AML-193 (cell line): ENCODE measurements around the gene GPR12.
"Not testable (repeated sequence)": the region's sequence is repeated elsewhere in the genome, so short reads cannot be mapped to it uniquely, and the experiment has no call there.

Experiments used
- DNase-seq, 2 experiments: peaks; one replicate each; lab custom pipeline; 2025; lab: John Stamatoyannopoulos, UW

Gene GPR12

GRCh38 chr13:26747706-26748105 is 12.9 kb downstream of the GPR12 start:
- DNase-seq: no peak

DNA sequence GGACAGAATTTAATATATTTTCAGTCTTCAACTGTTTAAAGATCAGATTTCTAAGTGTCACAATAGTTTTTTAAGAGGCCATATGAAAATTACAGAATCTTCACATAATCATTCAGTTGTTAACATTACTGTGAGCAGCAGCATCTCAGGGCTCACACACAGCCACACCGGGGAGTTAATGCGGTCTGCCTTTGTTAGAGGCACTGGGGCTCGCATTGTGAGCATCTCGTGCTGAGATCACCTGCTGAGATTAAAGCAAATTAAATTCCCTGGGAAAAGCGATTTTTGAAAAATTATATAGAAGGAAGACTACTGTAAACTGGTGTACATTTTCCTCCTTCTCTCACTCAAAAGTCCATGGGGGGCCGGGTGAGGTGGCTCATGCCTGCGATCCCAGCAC is 16.6 kb downstream of the GPR12 start:
- DNase-seq: no peak

- DNase-seq: no peak
Observed at GRCh38 chr13:26742691-26743358, 17.8 kb downstream of the GPR12 start.

- no peak for DNase-seq
Observed at GRCh38 chr13:26735677-26736076, 24.9 kb downstream of the GPR12 start.

GRCh38 chr13:26727633-26728032 is 33.0 kb downstream of the GPR12 start:
- no peak for DNase-seq

GRCh38 chr13:26727122-26727521 is 33.5 kb downstream of the GPR12 start:
- DNase-seq: no peak

GRCh38 chr13:26726684-26727083 is 33.9 kb downstream of the GPR12 start:
- DNase-seq: no peak

DNA sequence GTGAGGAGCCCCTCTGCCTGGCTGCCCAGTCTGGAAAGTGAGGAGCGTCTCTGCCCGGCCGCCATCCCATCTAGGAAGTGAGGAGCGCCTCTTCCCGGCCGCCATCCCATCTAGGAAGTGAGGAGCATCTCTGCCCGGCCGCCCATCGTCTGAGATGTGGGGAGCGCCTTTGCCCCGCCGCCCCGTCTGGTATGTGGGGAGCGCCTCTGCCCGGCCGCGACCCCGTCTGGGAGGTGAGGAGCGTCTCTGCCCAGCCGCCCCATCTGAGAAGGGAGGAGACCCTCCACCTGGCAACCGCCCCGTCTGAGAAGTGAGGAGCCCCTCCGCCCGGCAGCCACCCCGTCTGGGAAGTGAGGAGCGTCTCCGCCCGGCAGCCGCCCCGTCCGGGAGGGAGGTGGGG is 37.0 kb downstream of the GPR12 start:
- not testable (repeated sequence) for DNase-seq

DNA sequence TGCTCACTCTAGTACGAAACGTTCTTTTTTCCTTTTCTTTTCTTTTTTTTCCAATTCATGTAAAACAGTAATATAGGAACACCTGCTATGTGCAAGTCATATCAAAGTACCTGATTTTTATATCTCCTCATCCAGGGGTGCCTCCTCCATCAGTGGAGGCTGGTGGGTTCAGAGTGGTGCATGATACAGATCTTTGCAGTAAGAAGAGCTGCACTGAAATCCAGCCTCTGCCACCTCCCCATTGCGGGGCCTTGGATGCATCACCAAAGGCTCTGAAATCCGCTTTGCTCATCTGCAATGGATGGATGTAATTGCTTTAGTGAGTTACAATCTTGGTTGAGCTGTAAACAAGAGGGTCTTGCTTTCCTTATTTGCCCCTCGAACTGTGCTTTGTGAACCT is 38.3 kb downstream of the GPR12 start:
- DNase-seq: no peak

DNA sequence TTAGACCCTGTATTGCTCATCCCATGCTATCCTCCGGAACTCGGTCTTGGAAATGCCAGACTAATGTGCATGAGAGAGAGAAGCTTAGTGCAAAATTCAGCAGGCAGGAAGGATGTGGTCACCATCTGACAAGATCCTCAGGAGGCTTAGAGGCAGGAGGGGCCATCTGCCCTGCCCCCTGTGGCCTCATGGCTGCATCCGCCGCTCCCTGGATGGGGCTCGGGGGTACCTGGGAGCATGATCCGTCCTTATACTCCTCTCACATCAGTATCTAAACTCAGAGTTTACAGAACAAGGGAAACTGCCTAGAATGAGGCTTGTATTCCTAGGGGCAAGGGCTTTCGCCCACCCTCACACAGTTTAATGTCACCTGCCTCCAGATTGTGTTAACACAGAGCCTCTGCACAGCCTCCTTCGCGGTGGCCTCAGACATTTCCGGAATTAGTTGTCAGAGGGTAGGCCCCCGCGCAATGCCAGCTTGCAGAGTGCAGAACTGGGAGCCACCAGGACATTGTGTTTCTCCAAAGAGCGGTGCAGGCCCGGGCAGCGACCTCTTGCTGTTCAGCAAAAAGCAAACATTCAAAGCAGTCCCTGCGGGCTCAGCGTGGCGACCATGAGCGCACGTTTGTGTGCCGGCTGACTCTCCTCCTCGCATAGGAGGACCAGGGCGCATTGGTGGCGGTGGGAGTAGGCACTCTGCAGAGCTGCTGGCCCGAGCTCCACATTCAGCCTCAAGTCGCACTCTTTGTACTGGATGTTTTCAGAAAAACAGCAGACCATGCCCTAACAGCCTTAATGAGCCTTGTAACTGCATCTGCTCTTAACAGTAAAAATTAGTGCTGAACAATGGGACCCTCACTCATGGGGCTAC is 39.1 kb downstream of the GPR12 start:
- peak; percentile 91 to 92 for DNase-seq

DNA sequence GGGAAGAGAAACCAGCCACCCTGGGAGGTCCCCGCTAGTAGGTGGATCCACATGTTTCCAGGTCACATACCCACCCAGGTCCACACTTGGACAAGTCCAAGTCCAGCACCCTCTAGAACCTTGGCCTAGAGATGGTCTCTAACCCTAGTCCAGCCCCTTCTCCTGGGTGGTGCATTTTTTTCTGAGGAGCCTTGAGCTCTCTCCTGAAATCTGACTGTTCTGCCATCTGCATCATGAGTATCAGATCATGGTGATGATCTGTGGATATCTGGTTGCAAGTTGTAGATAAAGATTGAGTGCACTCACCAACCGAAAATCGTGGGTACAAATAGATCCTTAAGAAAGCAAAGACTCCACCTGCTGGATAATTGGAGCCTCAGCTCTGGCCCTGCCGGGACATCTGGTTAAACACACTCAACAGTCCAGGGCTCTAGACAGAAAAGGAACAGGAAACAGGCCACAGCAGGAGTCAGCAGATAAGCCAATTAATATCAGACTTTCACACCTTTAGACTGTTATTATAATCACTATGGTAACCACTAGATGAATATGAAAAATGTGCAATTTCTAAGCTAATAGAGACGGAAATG is 41.1 kb downstream of the GPR12 start:
- DNase-seq: peak; percentile 76 to 80

DNA sequence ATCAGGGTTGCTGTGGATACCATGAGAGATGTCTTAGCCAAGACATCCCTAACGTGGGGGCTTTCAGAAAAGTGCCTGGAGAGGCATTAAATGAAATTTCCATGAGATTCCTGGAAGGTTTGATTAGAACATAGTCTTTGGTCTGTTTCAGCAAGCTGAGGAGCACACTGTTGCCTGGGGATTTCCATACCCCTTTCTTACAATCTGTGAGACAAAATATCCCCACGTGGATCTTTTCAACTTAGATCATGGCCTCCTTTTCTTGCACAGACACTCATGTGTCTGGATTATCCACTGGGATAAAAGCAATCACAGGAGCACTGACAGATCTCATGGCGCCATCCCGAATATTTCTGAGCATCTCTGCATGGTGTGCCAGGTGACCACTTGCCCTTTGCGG is 41.7 kb downstream of the GPR12 start:
- DNase-seq: no peak

DNA sequence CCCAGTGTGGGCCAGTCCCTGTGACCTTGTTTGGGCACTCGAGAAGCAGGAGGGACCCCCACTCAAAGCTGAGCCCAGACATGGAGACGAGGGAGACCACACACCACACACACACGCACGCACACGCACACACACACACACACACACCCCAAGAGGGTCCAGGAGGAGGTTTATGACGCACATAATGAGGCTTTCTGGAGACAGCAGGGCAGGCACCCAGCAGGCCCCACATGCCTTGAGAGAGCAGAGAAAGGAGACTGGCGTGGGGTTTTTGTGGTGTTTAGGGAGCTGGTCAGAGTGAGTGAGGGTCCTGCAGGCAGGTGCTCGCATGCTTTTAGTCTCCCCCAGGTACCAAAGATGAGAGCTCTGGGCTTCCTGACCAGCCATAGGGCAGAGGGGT is 42.4 kb downstream of the GPR12 start:
- DNase-seq: no peak

DNA sequence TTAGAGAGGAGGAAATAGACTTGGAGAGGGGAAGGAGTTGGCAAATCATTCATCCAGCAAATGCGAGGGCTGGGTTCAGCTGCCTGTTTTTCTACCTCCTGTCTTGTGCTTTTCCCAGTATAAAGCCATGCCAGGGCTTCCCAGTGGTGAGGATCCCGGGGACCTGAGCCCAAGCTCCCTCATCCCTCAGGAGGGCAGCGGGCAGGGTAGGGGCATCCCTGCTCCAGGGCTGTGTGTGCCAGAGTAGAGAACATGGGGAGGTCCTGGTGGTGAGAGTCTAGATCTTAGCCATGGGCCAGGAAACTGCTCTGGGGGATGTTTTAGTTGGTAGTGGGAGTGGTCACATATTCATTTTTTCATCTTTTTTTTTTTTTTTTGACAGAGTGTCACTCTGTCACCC is 43.6 kb downstream of the GPR12 start:
- DNase-seq: no peak

- DNase-seq: no peak
Observed at GRCh38 chr13:26713341-26713740, 47.2 kb downstream of the GPR12 start.

- DNase-seq: no peak
Observed at GRCh38 chr13:26711211-26711610, 49.4 kb downstream of the GPR12 start.

DNA sequence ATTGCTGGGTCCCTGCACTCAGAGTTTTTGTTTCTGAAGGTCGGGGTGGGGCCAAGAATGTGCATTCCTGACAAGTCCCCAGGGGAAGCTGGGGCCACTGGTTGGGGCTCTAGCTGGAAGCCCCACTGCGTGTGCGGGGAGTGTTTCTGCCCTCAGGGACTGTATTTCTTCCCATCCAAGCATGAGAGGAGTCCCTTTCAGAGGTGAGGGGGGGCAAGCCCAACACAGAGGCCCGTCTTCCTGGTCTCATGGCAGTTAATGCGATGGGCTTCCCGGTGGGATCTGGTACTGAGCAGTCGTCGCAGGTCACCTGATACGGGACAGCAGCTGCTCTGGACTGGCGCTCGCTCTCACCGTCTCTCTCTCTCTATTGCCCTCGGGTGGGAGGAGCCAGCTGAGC is 50.4 kb downstream of the GPR12 start:
- no peak for DNase-seq

DNA sequence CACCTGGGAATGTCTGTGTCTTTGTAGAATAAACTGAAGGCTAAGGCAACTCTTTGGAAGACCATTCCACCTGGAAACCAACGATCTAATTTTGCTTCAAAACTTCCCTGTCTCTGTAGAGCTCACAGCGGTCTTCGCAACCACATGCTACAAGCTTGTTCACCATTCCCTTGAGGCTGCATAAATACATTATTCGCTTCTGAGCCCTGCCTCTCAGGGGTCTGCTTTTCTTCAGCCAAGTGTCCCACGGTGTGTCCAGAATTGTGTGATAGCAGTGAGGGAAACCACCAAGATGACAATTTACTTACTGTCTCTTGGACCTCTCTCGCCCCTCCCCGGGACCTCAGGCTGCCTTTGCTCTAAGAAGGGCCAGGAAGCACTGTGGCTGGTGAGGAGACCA is 51.1 kb downstream of the GPR12 start:
- no peak for DNase-seq

GRCh38 chr13:26708007-26708297 is 52.6 kb downstream of the GPR12 start:
- no peak for DNase-seq

DNA sequence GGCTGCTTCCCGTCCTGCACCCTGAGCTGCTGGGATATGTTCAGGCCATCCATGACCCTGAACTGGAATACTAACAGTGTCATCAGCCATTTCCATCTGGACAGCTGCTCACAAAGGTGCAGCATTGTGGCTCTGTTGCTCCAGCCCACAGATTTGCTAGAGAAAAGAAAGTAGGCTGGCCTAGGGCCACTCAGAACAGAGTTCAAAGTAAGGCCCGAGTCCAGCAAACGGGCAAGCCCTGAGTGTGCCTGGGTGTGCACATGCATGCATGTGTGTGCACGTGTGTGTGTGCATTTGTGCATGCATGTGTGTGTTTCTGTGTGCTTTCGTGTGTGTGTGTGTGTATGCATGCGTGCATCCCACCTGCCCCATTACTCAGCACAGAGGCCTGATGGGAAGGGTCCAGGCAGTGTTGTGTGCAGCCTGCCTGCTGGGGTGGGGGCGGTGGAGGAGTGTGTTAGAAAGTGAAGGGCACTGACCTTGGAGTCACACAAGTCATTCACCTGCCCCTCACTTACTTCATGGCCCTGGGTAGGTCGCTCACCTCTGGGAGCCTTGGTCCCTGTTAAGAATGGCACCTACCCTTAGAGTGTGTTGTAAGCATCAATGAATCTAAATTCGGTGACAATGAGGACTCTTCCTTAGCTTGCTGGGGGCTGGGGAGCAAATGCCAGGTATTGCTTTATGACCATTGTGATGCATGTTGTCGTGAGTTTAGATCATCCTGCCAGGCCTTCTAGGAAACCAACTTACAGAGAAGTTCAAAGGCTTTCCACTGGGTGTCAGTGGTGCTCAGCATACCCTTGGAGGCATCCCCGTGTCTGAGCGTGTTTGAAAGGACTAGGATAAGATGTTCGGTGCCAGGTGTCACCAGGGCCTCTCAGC is 53.2 kb downstream of the GPR12 start:
- peak; percentile 23 to 62 for DNase-seq

GRCh38 chr13:26706381-26706780 is 54.2 kb downstream of the GPR12 start:
- no peak for DNase-seq

- DNase-seq: no peak
Observed at GRCh38 chr13:26705536-26705935, 55.0 kb downstream of the GPR12 start.
